NB4 (cell line): Measurements from ENCODE around the gene MARCO.

Experiments
- CTCF ChIP-seq: IDR thresholded peaks from one replicate; pipeline ENCODE4 v1.5.1; 2012; ENCODE audit warnings: low read depth, low read length
- MAX ChIP-seq: IDR thresholded peaks from 2 replicates; pipeline ENCODE4 v1.6.1; 2011; ENCODE audit warnings: low read depth, low read length
- MYC ChIP-seq: IDR thresholded peaks from 2 replicates; pipeline ENCODE4 v1.6.1; 2011; ENCODE audit warnings: low read depth, low read length
- POLR2A ChIP-seq: IDR thresholded peaks from 2 replicates; pipeline ENCODE4 v1.6.1; 2011; ENCODE audit warnings: mild to moderate bottlenecking; ENCODE audit not compliant: insufficient read length; ENCODE audit errors: extremely low read depth

GRCh38 chr2:118925981-118926380, 16.0 kb upstream of the MARCO start:
- TF ChIP-seq CTCF, result no peak
- no peak for TF ChIP-seq POLR2A
- TF ChIP-seq MAX, result no peak
- no peak for TF ChIP-seq MYC
